K562 (cell line): ENCODE results near the gene GDF11. TPM values are rescaled to one million over a fixed set of nuclear protein-coding genes. Genes with fewer than 3 reads are reported as not detected.

Source experiments
- ARID2 ChIP-seq: fragments of 450-650 bp; IDR thresholded peaks from 2 replicates; pipeline ENCODE4 v1.6.1; 2017; ENCODE audit warnings: antibody characterized with exemption, mild to moderate bottlenecking
- CHD1 ChIP-seq: fragments of 200-600 bp; sonication (generic); IDR thresholded peaks from one replicate; pipeline ENCODE4 v1.6.1; 2012; ENCODE audit warnings: mild to moderate bottlenecking, moderate library complexity, low read length, inconsistent platforms
- HDGF ChIP-seq: fragments of 450-650 bp; IDR thresholded peaks from 2 replicates; pipeline ENCODE4 v1.6.1; 2016
- KDM2B ChIP-seq: fragments of 250-450 bp; sonication (Bioruptor Pico); IDR thresholded peaks from 2 replicates; pipeline ENCODE4 v1.8.0; 2021; ENCODE audit warnings: mild to moderate bottlenecking, moderate library complexity
- NR4A1 ChIP-seq, 2 experiments: fragments of 250-450 bp in 1 of 2; fragments of 450-650 bp in 1 of 2; sonication (Bioruptor Pico) in 1 of 2; IDR thresholded peaks; 2 replicates each; pipeline versions ENCODE4 v1.4.0 to v1.6.1; 2016 to 2020; ENCODE audit warnings: mild to moderate bottlenecking in 2 of 2, missing compliant biosample characterization in 1 of 2, missing genetic modification characterization in 1 of 2, moderate library complexity in 1 of 2
- SIN3A ChIP-seq, 2 experiments: fragments of 150-350 bp in 1 of 2; IDR thresholded peaks; 2 replicates each; pipeline ENCODE4 v1.6.1; 2011 to 2016; ENCODE audit warnings: borderline replicate concordance in 2 of 2, low read depth in 2 of 2, low read length in 2 of 2, mild to moderate bottlenecking in 2 of 2, moderate library complexity in 2 of 2; ENCODE audit not compliant: control insufficient read depth in 1 of 2
- SIN3B ChIP-seq: fragments of 450-650 bp; IDR thresholded peaks from 2 replicates; pipeline ENCODE4 v1.6.1; 2017; ENCODE audit warnings: low read depth, mild to moderate bottlenecking, moderate library complexity
- XRCC3 ChIP-seq: fragments of 450-650 bp; IDR thresholded peaks from 2 replicates; pipeline ENCODE4 v1.6.1; 2017; ENCODE audit warnings: mild to moderate bottlenecking, moderate library complexity
- polyA plus RNA-seq, 8 experiments: library from polyadenylated mRNA; depleted of rRNA in 4 of 8; stranded (reverse) in 5 of 8; unstranded in 3 of 8; fragments of >200 nt; fragmentation: Nextera tagmentation in 2 of 8; fragmentation: Illumina TruSeq in 1 of 8; extraction: Ambion mirVana in 2 of 8; extraction: Trizol in 1 of 8; gene quantifications; 2 replicates each; pipeline versions ENCODE4 v1.2.1 to v1.2.3, GENCODE V29; 2011 to 2014; ENCODE audit warnings: inconsistent platforms in 1 of 8, missing spikeins in 1 of 8
- total RNA-seq, 7 experiments: library from RNA; depleted of rRNA in 6 of 7; stranded (reverse); fragments of >200 nt in 6 of 7; fragmentation: Illumina TruSeq in 2 of 7; extraction: Trizol in 2 of 7; gene quantifications; 2 replicates each; pipeline versions ENCODE4 v1.2.1 to v1.2.3, GENCODE V29; 2011 to 2021; ENCODE audit warnings: low replicate concordance in 1 of 7
- TF ChIP-seq, protein P1 (sequence below): fragments of 150-350 bp; conservative IDR thresholded peaks from 2 replicates; pipeline ENCODE4 v1.6.1; 2014; ENCODE audit warnings: low read length
- TF ChIP-seq, protein P2 (sequence below): fragments of 200-800 bp; sonication (Bioruptor generic); IDR thresholded peaks from 2 replicates; pipeline ENCODE4 v1.6.1; 2017; ENCODE audit warnings: missing genetic modification characterization, missing compliant biosample characterization
- TF ChIP-seq, protein P3 (sequence below), 3 experiments: fragments of 200-800 bp in 1 of 3; fragments of 250-450 bp in 1 of 3; fragments of 450-650 bp in 1 of 3; sonication (Bioruptor Pico) in 1 of 3; sonication (Bioruptor generic) in 1 of 3; formaldehyde crosslinking in 1 of 3; IDR thresholded peaks; 2 replicates each; pipeline versions ENCODE4 v1.6.1 to v1.8.0; 2016 to 2022; ENCODE audit warnings: mild to moderate bottlenecking in 2 of 3, missing genetic modification characterization in 2 of 3, missing compliant biosample characterization in 1 of 3, moderate library complexity in 1 of 3
- TF ChIP-seq, protein P4 (sequence below): IDR thresholded peaks from 2 replicates; pipeline ENCODE4 v1.6.1; 2011; ENCODE audit warnings: borderline replicate concordance, low read depth, mild to moderate bottlenecking, moderate library complexity, low read length; ENCODE audit not compliant: insufficient read depth, poor library complexity, severe bottlenecking

The GDF11 gene
- total and polyA plus RNA-seq, 9 of the 15 experiments (the other 6 are each of a cell fraction or from before 2014, with no cell fraction given), result 1.4 to 15.7 (median 4.8) TPM

DNA sequence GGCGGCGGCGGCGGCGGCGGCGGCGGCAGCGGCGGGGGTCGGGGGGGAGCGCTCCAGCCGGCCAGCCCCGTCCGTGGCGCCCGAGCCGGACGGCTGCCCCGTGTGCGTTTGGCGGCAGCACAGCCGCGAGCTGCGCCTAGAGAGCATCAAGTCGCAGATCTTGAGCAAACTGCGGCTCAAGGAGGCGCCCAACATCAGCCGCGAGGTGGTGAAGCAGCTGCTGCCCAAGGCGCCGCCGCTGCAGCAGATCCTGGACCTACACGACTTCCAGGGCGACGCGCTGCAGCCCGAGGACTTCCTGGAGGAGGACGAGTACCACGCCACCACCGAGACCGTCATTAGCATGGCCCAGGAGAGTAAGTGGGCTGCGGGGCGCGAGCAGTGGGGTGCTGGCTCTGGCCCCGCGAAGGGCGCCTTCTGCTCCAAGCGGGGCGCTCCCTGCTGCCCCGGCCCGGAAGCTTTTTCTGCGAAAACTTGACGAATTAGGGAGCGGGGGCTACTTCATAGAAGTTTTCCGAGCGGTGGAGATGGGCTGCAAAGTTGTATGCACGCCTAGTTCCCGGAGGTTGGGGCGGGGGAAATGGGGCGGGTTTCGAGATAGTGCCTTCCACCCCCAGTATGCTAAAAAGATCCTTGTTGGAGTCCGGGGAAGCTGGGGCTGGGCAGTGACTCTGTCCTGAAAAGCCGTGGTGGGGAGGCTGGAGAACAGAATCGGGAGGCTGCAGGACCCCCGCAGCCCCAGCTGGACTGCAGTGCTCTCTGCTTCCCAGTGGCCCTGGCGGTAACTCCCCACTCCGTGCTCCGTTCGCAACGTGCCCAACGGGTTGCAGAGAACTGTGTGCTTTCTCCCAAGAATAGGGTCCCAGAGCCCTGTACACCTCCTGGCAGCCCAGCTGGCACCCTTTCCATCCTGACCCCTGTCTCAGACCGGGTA, 751 bp downstream of the GDF11 start (continued):
- TF ChIP-seq SIN3B, result 0 out of 2 replicates have a peak, but pooled peaks have one; percentile 49
- TF ChIP-seq CHD1, result peak; percentile 71
- TF ChIP-seq, protein P1, sequence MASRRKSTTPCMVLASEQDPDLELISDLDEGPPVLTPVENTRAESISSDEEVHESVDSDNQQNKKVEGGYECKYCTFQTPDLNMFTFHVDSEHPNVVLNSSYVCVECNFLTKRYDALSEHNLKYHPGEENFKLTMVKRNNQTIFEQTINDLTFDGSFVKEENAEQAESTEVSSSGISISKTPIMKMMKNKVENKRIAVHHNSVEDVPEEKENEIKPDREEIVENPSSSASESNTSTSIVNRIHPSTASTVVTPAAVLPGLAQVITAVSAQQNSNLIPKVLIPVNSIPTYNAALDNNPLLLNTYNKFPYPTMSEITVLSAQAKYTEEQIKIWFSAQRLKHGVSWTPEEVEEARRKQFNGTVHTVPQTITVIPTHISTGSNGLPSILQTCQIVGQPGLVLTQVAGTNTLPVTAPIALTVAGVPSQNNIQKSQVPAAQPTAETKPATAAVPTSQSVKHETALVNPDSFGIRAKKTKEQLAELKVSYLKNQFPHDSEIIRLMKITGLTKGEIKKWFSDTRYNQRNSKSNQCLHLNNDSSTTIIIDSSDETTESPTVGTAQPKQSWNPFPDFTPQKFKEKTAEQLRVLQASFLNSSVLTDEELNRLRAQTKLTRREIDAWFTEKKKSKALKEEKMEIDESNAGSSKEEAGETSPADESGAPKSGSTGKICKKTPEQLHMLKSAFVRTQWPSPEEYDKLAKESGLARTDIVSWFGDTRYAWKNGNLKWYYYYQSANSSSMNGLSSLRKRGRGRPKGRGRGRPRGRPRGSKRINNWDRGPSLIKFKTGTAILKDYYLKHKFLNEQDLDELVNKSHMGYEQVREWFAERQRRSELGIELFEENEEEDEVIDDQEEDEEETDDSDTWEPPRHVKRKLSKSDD, result no peak
- TF ChIP-seq, protein P2, sequence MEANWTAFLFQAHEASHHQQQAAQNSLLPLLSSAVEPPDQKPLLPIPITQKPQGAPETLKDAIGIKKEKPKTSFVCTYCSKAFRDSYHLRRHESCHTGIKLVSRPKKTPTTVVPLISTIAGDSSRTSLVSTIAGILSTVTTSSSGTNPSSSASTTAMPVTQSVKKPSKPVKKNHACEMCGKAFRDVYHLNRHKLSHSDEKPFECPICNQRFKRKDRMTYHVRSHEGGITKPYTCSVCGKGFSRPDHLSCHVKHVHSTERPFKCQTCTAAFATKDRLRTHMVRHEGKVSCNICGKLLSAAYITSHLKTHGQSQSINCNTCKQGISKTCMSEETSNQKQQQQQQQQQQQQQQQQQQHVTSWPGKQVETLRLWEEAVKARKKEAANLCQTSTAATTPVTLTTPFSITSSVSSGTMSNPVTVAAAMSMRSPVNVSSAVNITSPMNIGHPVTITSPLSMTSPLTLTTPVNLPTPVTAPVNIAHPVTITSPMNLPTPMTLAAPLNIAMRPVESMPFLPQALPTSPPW (CRISPR knock-in tag), result peak; percentile 42; the same call in 1 of the 2 replicates
- TF ChIP-seq SIN3A (IDR thresholded peaks at IDR 0.05; ENCODE audit: borderline replicate concordance in 2 of 2, control insufficient read depth in 1 of 2, low read depth in 2 of 2, low read length in 2 of 2), result peak in 1 of 2 experiments; percentile 48; a peak in 1 of 4 replicates
- TF ChIP-seq, protein P3, sequence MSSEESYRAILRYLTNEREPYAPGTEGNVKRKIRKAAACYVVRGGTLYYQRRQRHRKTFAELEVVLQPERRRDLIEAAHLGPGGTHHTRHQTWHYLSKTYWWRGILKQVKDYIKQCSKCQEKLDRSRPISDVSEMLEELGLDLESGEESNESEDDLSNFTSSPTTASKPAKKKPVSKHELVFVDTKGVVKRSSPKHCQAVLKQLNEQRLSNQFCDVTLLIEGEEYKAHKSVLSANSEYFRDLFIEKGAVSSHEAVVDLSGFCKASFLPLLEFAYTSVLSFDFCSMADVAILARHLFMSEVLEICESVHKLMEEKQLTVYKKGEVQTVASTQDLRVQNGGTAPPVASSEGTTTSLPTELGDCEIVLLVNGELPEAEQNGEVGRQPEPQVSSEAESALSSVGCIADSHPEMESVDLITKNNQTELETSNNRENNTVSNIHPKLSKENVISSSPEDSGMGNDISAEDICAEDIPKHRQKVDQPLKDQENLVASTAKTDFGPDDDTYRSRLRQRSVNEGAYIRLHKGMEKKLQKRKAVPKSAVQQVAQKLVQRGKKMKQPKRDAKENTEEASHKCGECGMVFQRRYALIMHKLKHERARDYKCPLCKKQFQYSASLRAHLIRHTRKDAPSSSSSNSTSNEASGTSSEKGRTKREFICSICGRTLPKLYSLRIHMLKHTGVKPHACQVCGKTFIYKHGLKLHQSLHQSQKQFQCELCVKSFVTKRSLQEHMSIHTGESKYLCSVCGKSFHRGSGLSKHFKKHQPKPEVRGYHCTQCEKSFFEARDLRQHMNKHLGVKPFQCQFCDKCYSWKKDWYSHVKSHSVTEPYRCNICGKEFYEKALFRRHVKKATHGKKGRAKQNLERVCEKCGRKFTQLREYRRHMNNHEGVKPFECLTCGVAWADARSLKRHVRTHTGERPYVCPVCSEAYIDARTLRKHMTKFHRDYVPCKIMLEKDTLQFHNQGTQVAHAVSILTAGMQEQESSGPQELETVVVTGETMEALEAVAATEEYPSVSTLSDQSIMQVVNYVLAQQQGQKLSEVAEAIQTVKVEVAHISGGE (CRISPR knock-in tag; IDR thresholded peaks at IDR 0.05), result peak in 1 of 3 experiments; percentile 58; a peak in 1 of 6 replicates
- TF ChIP-seq HDGF, result no peak
- TF ChIP-seq ARID2, result no peak
- TF ChIP-seq KDM2B, result no peak
- TF ChIP-seq, protein P4, sequence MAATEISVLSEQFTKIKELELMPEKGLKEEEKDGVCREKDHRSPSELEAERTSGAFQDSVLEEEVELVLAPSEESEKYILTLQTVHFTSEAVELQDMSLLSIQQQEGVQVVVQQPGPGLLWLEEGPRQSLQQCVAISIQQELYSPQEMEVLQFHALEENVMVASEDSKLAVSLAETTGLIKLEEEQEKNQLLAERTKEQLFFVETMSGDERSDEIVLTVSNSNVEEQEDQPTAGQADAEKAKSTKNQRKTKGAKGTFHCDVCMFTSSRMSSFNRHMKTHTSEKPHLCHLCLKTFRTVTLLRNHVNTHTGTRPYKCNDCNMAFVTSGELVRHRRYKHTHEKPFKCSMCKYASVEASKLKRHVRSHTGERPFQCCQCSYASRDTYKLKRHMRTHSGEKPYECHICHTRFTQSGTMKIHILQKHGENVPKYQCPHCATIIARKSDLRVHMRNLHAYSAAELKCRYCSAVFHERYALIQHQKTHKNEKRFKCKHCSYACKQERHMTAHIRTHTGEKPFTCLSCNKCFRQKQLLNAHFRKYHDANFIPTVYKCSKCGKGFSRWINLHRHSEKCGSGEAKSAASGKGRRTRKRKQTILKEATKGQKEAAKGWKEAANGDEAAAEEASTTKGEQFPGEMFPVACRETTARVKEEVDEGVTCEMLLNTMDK, result peak; percentile 25
- no peak for TF ChIP-seq XRCC3
- TF ChIP-seq NR4A1 (CRISPR knock-in tag; IDR thresholded peaks at IDR 0.05), result no peak
- 0 out of 2 replicates have a peak, but pooled peaks have one; percentile 40 for TF ChIP-seq NR4A1 (tag; IDR thresholded peaks at IDR 0.05)
